Memory B cell (primary cell): ENCODE data around the gene GDF2.

Source experiments
- ATAC-seq: fragments of 150-1000 bp; cut with Tn5 transposase; 2 replicates; pipeline ENCODE4 v1.10.0; 2021; ENCODE audit warnings: low read depth, mild to moderate bottlenecking, moderate library complexity
- DNase-seq, 2 donors: peaks; one replicate each; pipeline ENCODE4 v3.0.0; 2022; ENCODE audit warnings: low spot score in 2 of 2
- H3K27ac Mint-ChIP-seq: one replicate; pipeline ENCODE4 v1.8.0; 2022; ENCODE audit warnings: mild to moderate bottlenecking, moderate library complexity, mixed read lengths
- H3K27me3 Mint-ChIP-seq: one replicate; pipeline ENCODE4 v1.8.0; 2022; ENCODE audit warnings: mixed read lengths
- H3K36me3 Mint-ChIP-seq: one replicate; pipeline ENCODE4 v1.8.0; 2022; ENCODE audit warnings: mild to moderate bottlenecking, mixed read lengths
- H3K4me1 Mint-ChIP-seq: one replicate; pipeline ENCODE4 v1.8.0; 2022; ENCODE audit warnings: mixed read lengths
- H3K4me3 Mint-ChIP-seq: one replicate; pipeline ENCODE4 v1.8.0; 2022; ENCODE audit warnings: mild to moderate bottlenecking, moderate library complexity, mixed read lengths
- H3K9me3 Mint-ChIP-seq: one replicate; pipeline ENCODE4 v1.8.0; 2022; ENCODE audit warnings: mixed read lengths

Gene GDF2

GRCh38 chr10:47351899-47352815 is 29.9 kb downstream of the GDF2 start:
- H3K27ac Mint-ChIP-seq, result no peak overlapping the region
- no peak overlapping the region for H3K4me3 Mint-ChIP-seq
- peaks cover 4% of the 10 kb centered on the region for H3K27me3 Mint-ChIP-seq
- no peaks in the 10 kb centered on the region for H3K4me1 Mint-ChIP-seq
- no peaks in the 10 kb centered on the region for H3K36me3 Mint-ChIP-seq
- no peaks in the 10 kb centered on the region for H3K9me3 Mint-ChIP-seq
- DNase-seq (no peak), ATAC-seq (no peak)

GRCh38 chr10:47353351-47353750 is 31.1 kb downstream of the GDF2 start:
- peaks cover 4% of the 10 kb centered on the region for H3K27me3 Mint-ChIP-seq
- DNase-seq (no peak), ATAC-seq (no peak)
- H3K9me3 Mint-ChIP-seq, result no peaks in the 10 kb centered on the region
- no peak overlapping the region for H3K27ac Mint-ChIP-seq
- no peaks in the 10 kb centered on the region for H3K36me3 Mint-ChIP-seq
- H3K4me1 Mint-ChIP-seq, result no peaks in the 10 kb centered on the region
- no peak overlapping the region for H3K4me3 Mint-ChIP-seq

GRCh38 chr10:47354165-47354564 is 31.9 kb downstream of the GDF2 start:
- ATAC-seq (no peak), DNase-seq (no peak)
- H3K4me3 Mint-ChIP-seq, result no peak overlapping the region
- H3K27ac Mint-ChIP-seq, result no peak overlapping the region
- no peaks in the 10 kb centered on the region for H3K4me1 Mint-ChIP-seq
- peaks cover 2% of the 10 kb centered on the region for H3K27me3 Mint-ChIP-seq
- no peaks in the 10 kb centered on the region for H3K36me3 Mint-ChIP-seq
- no peaks in the 10 kb centered on the region for H3K9me3 Mint-ChIP-seq

- Mint-ChIP-seq H3K27me3 (peaks cover 2% of the 10 kb centered on the region), H3K36me3 (no peaks in the 10 kb centered on the region), H3K27ac (no peak overlapping the region), H3K4me1 (no peaks in the 10 kb centered on the region), H3K9me3 (no peaks in the 10 kb centered on the region), H3K4me3 (no peak overlapping the region)
- ATAC-seq, result no peak
- DNase-seq, result no peak
Measured at GRCh38 chr10:47354900-47355299, 32.6 kb downstream of the GDF2 start.

GRCh38 chr10:47356708-47357107 is 34.5 kb downstream of the GDF2 start:
- no peaks in the 10 kb centered on the region for H3K9me3 Mint-ChIP-seq
- ATAC-seq, result no peak
- no peak overlapping the region for H3K27ac Mint-ChIP-seq
- no peaks in the 10 kb centered on the region for H3K36me3 Mint-ChIP-seq
- peaks cover 2% of the 10 kb centered on the region for H3K27me3 Mint-ChIP-seq
- DNase-seq, result no peak
- no peak overlapping the region for H3K4me3 Mint-ChIP-seq
- no peaks in the 10 kb centered on the region for H3K4me1 Mint-ChIP-seq

GRCh38 chr10:47357131-47357582 is 34.9 kb downstream of the GDF2 start:
- Mint-ChIP-seq H3K27ac (no peak overlapping the region), H3K27me3 (peaks cover 2% of the 10 kb centered on the region), H3K9me3 (no peaks in the 10 kb centered on the region), H3K4me3 (no peak overlapping the region), H3K36me3 (no peaks in the 10 kb centered on the region), H3K4me1 (no peaks in the 10 kb centered on the region)
- ATAC-seq (no peak), DNase-seq (no peak)

- H3K4me3 Mint-ChIP-seq, result no peak overlapping the region
- H3K27me3 Mint-ChIP-seq, result no peaks in the 10 kb centered on the region
- no peak for ATAC-seq
Measured at GRCh38 chr10:47357911-47358310, 35.7 kb downstream of the GDF2 start.

GRCh38 chr10:47358457-47358856 is 36.2 kb downstream of the GDF2 start:
- no peak for ATAC-seq
- Mint-ChIP-seq H3K36me3 (no peaks in the 10 kb centered on the region), H3K27me3 (no peaks in the 10 kb centered on the region), H3K4me3 (no peak overlapping the region), H3K4me1 (no peaks in the 10 kb centered on the region), H3K9me3 (no peaks in the 10 kb centered on the region), H3K27ac (no peak overlapping the region)
- no peak for DNase-seq

More at GRCh38 chr10:47357911-47358310, 35.7 kb downstream of the GDF2 start:
- Mint-ChIP-seq H3K36me3 (no peaks in the 10 kb centered on the region), H3K4me1 (no peaks in the 10 kb centered on the region), H3K9me3 (no peaks in the 10 kb centered on the region), H3K27ac (no peak overlapping the region)
- no peak for DNase-seq

GRCh38 chr10:47359101-47359500 is 36.8 kb downstream of the GDF2 start:
- no peak for ATAC-seq
- Mint-ChIP-seq H3K27ac (no peak overlapping the region), H3K9me3 (no peaks in the 10 kb centered on the region), H3K27me3 (no peaks in the 10 kb centered on the region), H3K4me3 (no peak overlapping the region), H3K4me1 (no peaks in the 10 kb centered on the region), H3K36me3 (no peaks in the 10 kb centered on the region)
- DNase-seq, result no peak

- Mint-ChIP-seq H3K9me3 (no peaks in the 10 kb centered on the region), H3K27ac (no peak overlapping the region), H3K36me3 (no peaks in the 10 kb centered on the region), H3K27me3 (no peaks in the 10 kb centered on the region), H3K4me3 (no peak overlapping the region), H3K4me1 (peaks cover 2% of the 10 kb centered on the region)
- no peak for ATAC-seq
- no peak for DNase-seq
Measured at GRCh38 chr10:47359626-47360418, 37.6 kb downstream of the GDF2 start.

- no peak for ATAC-seq
- DNase-seq, result no peak
- Mint-ChIP-seq H3K4me1 (peaks cover 2% of the 10 kb centered on the region), H3K9me3 (no peaks in the 10 kb centered on the region), H3K27ac (no peak overlapping the region), H3K27me3 (peaks cover 4% of the 10 kb centered on the region), H3K4me3 (no peak overlapping the region), H3K36me3 (no peaks in the 10 kb centered on the region)
Measured at GRCh38 chr10:47360419-47361040, 38.3 kb downstream of the GDF2 start.

GRCh38 chr10:47361293-47361692 is 39.0 kb downstream of the GDF2 start:
- peaks cover 8% of the 10 kb centered on the region for H3K27me3 Mint-ChIP-seq
- H3K27ac Mint-ChIP-seq, result no peak overlapping the region
- no peaks in the 10 kb centered on the region for H3K36me3 Mint-ChIP-seq
- ATAC-seq, result no peak
- no peaks in the 10 kb centered on the region for H3K9me3 Mint-ChIP-seq
- DNase-seq, result no peak
- H3K4me3 Mint-ChIP-seq, result no peak overlapping the region
- H3K4me1 Mint-ChIP-seq, result peaks cover 2% of the 10 kb centered on the region

GRCh38 chr10:47362199-47362598 is 39.9 kb downstream of the GDF2 start:
- DNase-seq (no peak), ATAC-seq (no peak)
- Mint-ChIP-seq H3K4me3 (no peak overlapping the region), H3K36me3 (no peaks in the 10 kb centered on the region), H3K9me3 (no peaks in the 10 kb centered on the region), H3K4me1 (peaks cover 2% of the 10 kb centered on the region), H3K27ac (no peak overlapping the region), H3K27me3 (peaks cover 10% of the 10 kb centered on the region)

GRCh38 chr10:47363781-47364180 is 41.5 kb downstream of the GDF2 start:
- H3K27ac Mint-ChIP-seq, result no peak overlapping the region
- no peak for DNase-seq
- no peaks in the 10 kb centered on the region for H3K36me3 Mint-ChIP-seq
- peaks cover 10% of the 10 kb centered on the region for H3K27me3 Mint-ChIP-seq
- H3K4me3 Mint-ChIP-seq, result no peak overlapping the region
- H3K4me1 Mint-ChIP-seq, result peaks cover 2% of the 10 kb centered on the region
- H3K9me3 Mint-ChIP-seq, result no peaks in the 10 kb centered on the region
- ATAC-seq, result no peak
